ENCODE measurements around the gene MYOM3. TPM values are rescaled to one million over a fixed set of nuclear protein-coding genes. Genes with fewer than 3 reads are reported as not detected.

MYOM3 gene
- total RNA-seq, 1 experiment from 2014 or later, result 0.05 TPM

DNA sequence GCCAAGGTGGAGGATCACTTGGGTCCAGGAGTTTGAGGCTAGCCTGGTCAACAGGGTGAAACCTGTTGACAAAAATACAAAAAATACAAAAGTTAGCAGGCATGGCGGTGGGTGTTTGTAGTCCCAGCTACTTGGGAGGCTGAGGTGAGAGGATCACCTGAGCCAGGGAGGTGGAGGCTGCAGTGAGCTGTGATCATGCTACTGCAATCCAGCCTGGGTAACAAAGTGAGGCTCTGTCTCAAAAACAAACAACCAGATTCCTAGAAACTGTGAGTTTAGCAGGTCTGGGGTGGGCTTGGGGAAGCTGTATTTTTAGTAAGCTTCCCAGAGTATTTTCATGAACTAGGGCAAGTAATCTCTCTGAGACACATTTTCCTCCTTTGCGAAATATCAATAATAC, 5.2 kb upstream of the MYOM3 start:
- Histone ChIP-seq H3K9me3 (ENCODE audit: control insufficient read depth, insufficient read depth, low read depth, low read length) (no peaks in the 10 kb centered on the region), H3K4me3 (ENCODE audit: low read depth in 2 of 2, low read length in 2 of 2) (no peak overlapping the region), H3K27ac (ENCODE audit: low read length) (no peak overlapping the region), H3K27me3 (ENCODE audit: control insufficient read depth, insufficient read depth, low read length) (no peaks in the 10 kb centered on the region), H3K36me3 (ENCODE audit: control insufficient read depth, insufficient read depth, low read length) (no peaks in the 10 kb centered on the region), H3K4me1 (ENCODE audit: control insufficient read depth, insufficient read depth, low read length) (peaks cover 3% of the 10 kb centered on the region)
- DNase-seq (ENCODE audit: low read depth, low spot score) (no peak), ATAC-seq (no peak)
- in situ Hi-C loops (cut with HindIII; ENCODE audit: low pct_unique_long_range_greater_than_20kb, low sequenced_read_pairs), result no loop called here
- ChIA-PET POLR2A (no interaction called here), CTCF (no interaction called here)
- BruUV-seq (replicated peaks), result no TSS peak
- no peak for TF ChIP-seq POLR2AphosphoS5 (IDR thresholded peaks at IDR 0.05; ENCODE audit: low read depth, low read length)
- no peak for TF ChIP-seq TCF7L2 (IDR thresholded peaks at IDR 0.05; ENCODE audit: low read depth, low read length)
- TF ChIP-seq, protein P1, sequence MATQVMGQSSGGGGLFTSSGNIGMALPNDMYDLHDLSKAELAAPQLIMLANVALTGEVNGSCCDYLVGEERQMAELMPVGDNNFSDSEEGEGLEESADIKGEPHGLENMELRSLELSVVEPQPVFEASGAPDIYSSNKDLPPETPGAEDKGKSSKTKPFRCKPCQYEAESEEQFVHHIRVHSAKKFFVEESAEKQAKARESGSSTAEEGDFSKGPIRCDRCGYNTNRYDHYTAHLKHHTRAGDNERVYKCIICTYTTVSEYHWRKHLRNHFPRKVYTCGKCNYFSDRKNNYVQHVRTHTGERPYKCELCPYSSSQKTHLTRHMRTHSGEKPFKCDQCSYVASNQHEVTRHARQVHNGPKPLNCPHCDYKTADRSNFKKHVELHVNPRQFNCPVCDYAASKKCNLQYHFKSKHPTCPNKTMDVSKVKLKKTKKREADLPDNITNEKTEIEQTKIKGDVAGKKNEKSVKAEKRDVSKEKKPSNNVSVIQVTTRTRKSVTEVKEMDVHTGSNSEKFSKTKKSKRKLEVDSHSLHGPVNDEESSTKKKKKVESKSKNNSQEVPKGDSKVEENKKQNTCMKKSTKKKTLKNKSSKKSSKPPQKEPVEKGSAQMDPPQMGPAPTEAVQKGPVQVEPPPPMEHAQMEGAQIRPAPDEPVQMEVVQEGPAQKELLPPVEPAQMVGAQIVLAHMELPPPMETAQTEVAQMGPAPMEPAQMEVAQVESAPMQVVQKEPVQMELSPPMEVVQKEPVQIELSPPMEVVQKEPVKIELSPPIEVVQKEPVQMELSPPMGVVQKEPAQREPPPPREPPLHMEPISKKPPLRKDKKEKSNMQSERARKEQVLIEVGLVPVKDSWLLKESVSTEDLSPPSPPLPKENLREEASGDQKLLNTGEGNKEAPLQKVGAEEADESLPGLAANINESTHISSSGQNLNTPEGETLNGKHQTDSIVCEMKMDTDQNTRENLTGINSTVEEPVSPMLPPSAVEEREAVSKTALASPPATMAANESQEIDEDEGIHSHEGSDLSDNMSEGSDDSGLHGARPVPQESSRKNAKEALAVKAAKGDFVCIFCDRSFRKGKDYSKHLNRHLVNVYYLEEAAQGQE (IDR thresholded peaks at IDR 0.05; ENCODE audit: insufficient read depth in 1 of 2, low read depth in 2 of 2, low read length in 1 of 2), result no peak
- TF ChIP-seq, protein P2, sequence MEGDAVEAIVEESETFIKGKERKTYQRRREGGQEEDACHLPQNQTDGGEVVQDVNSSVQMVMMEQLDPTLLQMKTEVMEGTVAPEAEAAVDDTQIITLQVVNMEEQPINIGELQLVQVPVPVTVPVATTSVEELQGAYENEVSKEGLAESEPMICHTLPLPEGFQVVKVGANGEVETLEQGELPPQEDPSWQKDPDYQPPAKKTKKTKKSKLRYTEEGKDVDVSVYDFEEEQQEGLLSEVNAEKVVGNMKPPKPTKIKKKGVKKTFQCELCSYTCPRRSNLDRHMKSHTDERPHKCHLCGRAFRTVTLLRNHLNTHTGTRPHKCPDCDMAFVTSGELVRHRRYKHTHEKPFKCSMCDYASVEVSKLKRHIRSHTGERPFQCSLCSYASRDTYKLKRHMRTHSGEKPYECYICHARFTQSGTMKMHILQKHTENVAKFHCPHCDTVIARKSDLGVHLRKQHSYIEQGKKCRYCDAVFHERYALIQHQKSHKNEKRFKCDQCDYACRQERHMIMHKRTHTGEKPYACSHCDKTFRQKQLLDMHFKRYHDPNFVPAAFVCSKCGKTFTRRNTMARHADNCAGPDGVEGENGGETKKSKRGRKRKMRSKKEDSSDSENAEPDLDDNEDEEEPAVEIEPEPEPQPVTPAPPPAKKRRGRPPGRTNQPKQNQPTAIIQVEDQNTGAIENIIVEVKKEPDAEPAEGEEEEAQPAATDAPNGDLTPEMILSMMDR (IDR thresholded peaks at IDR 0.05), result no peak
- no peak for TF ChIP-seq SIN3A (IDR thresholded peaks at IDR 0.05; ENCODE audit: borderline replicate concordance, insufficient read depth, low read depth, low read length)
- intact Hi-C loops (cut with micrococcal nuclease; ENCODE audit: unreplicated experiment), result no loop called here

DNA sequence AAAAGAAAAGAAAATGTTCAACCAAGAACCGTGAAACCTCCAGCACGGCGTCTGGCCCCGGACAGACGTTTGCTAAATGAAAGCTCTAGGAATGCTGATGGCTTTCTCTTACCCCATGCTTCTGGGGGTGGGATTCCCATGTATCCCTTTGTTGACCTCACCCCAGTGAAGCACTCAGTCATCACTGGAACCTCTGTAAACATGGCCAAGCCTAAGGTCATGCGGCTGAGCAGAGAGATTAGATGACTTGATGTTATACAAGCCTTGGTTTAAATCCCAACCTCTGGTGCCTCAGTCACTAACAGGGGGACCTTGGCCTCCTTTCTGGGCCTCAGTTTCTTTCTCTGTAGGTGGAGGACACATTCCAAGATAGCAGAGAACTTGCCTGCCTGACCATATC, 2.8 kb upstream of the MYOM3 start:
- TF ChIP-seq SIN3A (IDR thresholded peaks at IDR 0.05; ENCODE audit: borderline replicate concordance, insufficient read depth, low read depth, low read length) (no peak), POLR2AphosphoS5 (IDR thresholded peaks at IDR 0.05; ENCODE audit: low read depth, low read length) (no peak), TCF7L2 (IDR thresholded peaks at IDR 0.05; ENCODE audit: low read depth, low read length) (no peak)
- TF ChIP-seq, protein P2 (IDR thresholded peaks at IDR 0.05), result no peak
- TF ChIP-seq, protein P1 (IDR thresholded peaks at IDR 0.05; ENCODE audit: insufficient read depth in 1 of 2, low read depth in 2 of 2, low read length in 1 of 2), result no peak
- intact Hi-C loops (cut with micrococcal nuclease; ENCODE audit: unreplicated experiment), result loop anchor here (5.0 kb wide), 1 partner anchor 42 kb away; no protein-coding TSS in a partner anchor
- Histone ChIP-seq H3K4me1 (ENCODE audit: control insufficient read depth, insufficient read depth, low read length) (peaks cover 8% of the 10 kb centered on the region), H3K9me3 (ENCODE audit: control insufficient read depth, insufficient read depth, low read depth, low read length) (no peaks in the 10 kb centered on the region), H3K27me3 (ENCODE audit: control insufficient read depth, insufficient read depth, low read length) (no peaks in the 10 kb centered on the region), H3K36me3 (ENCODE audit: control insufficient read depth, insufficient read depth, low read length) (no peaks in the 10 kb centered on the region), H3K4me3 (ENCODE audit: low read depth in 2 of 2, low read length in 2 of 2) (no peak overlapping the region), H3K27ac (ENCODE audit: low read length) (no peak overlapping the region)
- ATAC-seq (no peak), DNase-seq (ENCODE audit: low read depth, low spot score) (no peak)
- ChIA-PET CTCF (interaction anchor here (0.6 kb wide), 2 partner anchors 44 to 118 kb away, joined by 4 to 7 read pairs; no protein-coding TSS in a partner anchor), POLR2A (interaction anchor here (0.7 kb wide), 1 partner anchor 41 kb away, joined by 4 read pairs; no protein-coding TSS in a partner anchor)
- no TSS peak for BruUV-seq (replicated peaks)
- in situ Hi-C loops (cut with HindIII; ENCODE audit: low pct_unique_long_range_greater_than_20kb, low sequenced_read_pairs), result no loop called here
